ENCODE results near the gene NEO1.

Gene NEO1

GRCh38 chr15:73303636-73304035 is 251.4 kb downstream of the NEO1 start:
- H3K9me3 ChIP-seq (ENCODE audit: low read depth, low read length): no peaks in the 10 kb centered on the region
- no peak overlapping the region for H3K9ac ChIP-seq (ENCODE audit: insufficient read length)
- DNase-seq (ENCODE audit: low read depth, low spot score): no peak
- H3K36me3 ChIP-seq (ENCODE audit: insufficient read depth, low read length): no peaks in the 10 kb centered on the region
- H3K4me3 ChIP-seq: no peak overlapping the region
- TF ChIP-seq POLR2AphosphoS5 (IDR thresholded peaks at IDR 0.05; ENCODE audit: borderline replicate concordance, low read depth, low read length) (no peak), FOXP2 (optimal IDR thresholded peaks at IDR 0.05; ENCODE audit: control extremely low read depth, extremely low read length, insufficient read depth) (no peak), EZH2 (IDR thresholded peaks at IDR 0.05) (no peak)
- no peak overlapping the region for H3K27ac ChIP-seq

GRCh38 chr15:73305331-73306211 is 253.3 kb downstream of the NEO1 start:
- no peak overlapping the region for H3K9ac ChIP-seq (ENCODE audit: insufficient read length)
- no peaks in the 10 kb centered on the region for H3K9me3 ChIP-seq (ENCODE audit: low read depth, low read length)
- H3K4me3 ChIP-seq: no peak overlapping the region
- H3K27ac ChIP-seq: no peak overlapping the region
- TF ChIP-seq FOXP2 (optimal IDR thresholded peaks at IDR 0.05; ENCODE audit: control extremely low read depth, extremely low read length, insufficient read depth): no peak
- TF ChIP-seq EZH2 (IDR thresholded peaks at IDR 0.05): no peak
- TF ChIP-seq POLR2AphosphoS5 (IDR thresholded peaks at IDR 0.05; ENCODE audit: borderline replicate concordance, low read depth, low read length): no peak
- no peaks in the 10 kb centered on the region for H3K36me3 ChIP-seq (ENCODE audit: insufficient read depth, low read length)
- no peak for DNase-seq (ENCODE audit: low read depth, low spot score)

GRCh38 chr15:73308305-73308704 is 256.0 kb downstream of the NEO1 start:
- DNase-seq (ENCODE audit: low read depth, low spot score): no peak
- Histone ChIP-seq H3K4me3 (no peak overlapping the region), H3K9ac (ENCODE audit: insufficient read length) (no peak overlapping the region), H3K9me3 (ENCODE audit: low read depth, low read length) (no peaks in the 10 kb centered on the region), H3K36me3 (ENCODE audit: insufficient read depth, low read length) (no peaks in the 10 kb centered on the region), H3K27ac (no peak overlapping the region)
- no peak for TF ChIP-seq POLR2AphosphoS5 (IDR thresholded peaks at IDR 0.05; ENCODE audit: borderline replicate concordance, low read depth, low read length)
- no peak for TF ChIP-seq FOXP2 (optimal IDR thresholded peaks at IDR 0.05; ENCODE audit: control extremely low read depth, extremely low read length, insufficient read depth)
- TF ChIP-seq EZH2 (IDR thresholded peaks at IDR 0.05): no peak

GRCh38 chr15:73313861-73314260 is 261.6 kb downstream of the NEO1 start:
- TF ChIP-seq FOXP2 (optimal IDR thresholded peaks at IDR 0.05; ENCODE audit: control extremely low read depth, extremely low read length, insufficient read depth): no peak
- no peak for TF ChIP-seq POLR2AphosphoS5 (IDR thresholded peaks at IDR 0.05; ENCODE audit: borderline replicate concordance, low read depth, low read length)
- TF ChIP-seq EZH2 (IDR thresholded peaks at IDR 0.05): no peak
- Histone ChIP-seq H3K9me3 (ENCODE audit: low read depth, low read length) (no peaks in the 10 kb centered on the region), H3K4me3 (no peak overlapping the region), H3K36me3 (ENCODE audit: insufficient read depth, low read length) (no peaks in the 10 kb centered on the region), H3K9ac (ENCODE audit: insufficient read length) (no peak overlapping the region), H3K27ac (no peak overlapping the region)
- DNase-seq (ENCODE audit: low read depth, low spot score): no peak

- no peak for DNase-seq (ENCODE audit: low read depth, low spot score)
These were observed 265.6 kb downstream of the NEO1 start for GRCh38 chr15:73317651-73318462.

GRCh38 chr15:73318463-73319351 is 266.4 kb downstream of the NEO1 start:
- TF ChIP-seq POLR2AphosphoS5 (IDR thresholded peaks at IDR 0.05; ENCODE audit: borderline replicate concordance, low read depth, low read length) (no peak), FOXP2 (optimal IDR thresholded peaks at IDR 0.05; ENCODE audit: control extremely low read depth, extremely low read length, insufficient read depth) (no peak), EZH2 (IDR thresholded peaks at IDR 0.05) (no peak)
- H3K9ac ChIP-seq (ENCODE audit: insufficient read length): no peak overlapping the region
- H3K4me3 ChIP-seq: no peak overlapping the region
- no peaks in the 10 kb centered on the region for H3K36me3 ChIP-seq (ENCODE audit: insufficient read depth, low read length)
- no peak overlapping the region for H3K27ac ChIP-seq
- H3K9me3 ChIP-seq (ENCODE audit: low read depth, low read length): no peaks in the 10 kb centered on the region
- DNase-seq (ENCODE audit: low read depth, low spot score): no peak

More at GRCh38 chr15:73317651-73318462, 265.6 kb downstream of the NEO1 start:
- TF ChIP-seq FOXP2 (optimal IDR thresholded peaks at IDR 0.05; ENCODE audit: control extremely low read depth, extremely low read length, insufficient read depth): no peak
- no peak for TF ChIP-seq POLR2AphosphoS5 (IDR thresholded peaks at IDR 0.05; ENCODE audit: borderline replicate concordance, low read depth, low read length)
- no peak for TF ChIP-seq EZH2 (IDR thresholded peaks at IDR 0.05)
- H3K36me3 ChIP-seq (ENCODE audit: insufficient read depth, low read length): no peaks in the 10 kb centered on the region
- H3K9ac ChIP-seq (ENCODE audit: insufficient read length): no peak overlapping the region
- H3K4me3 ChIP-seq: no peak overlapping the region
- H3K27ac ChIP-seq: no peak overlapping the region
- no peaks in the 10 kb centered on the region for H3K9me3 ChIP-seq (ENCODE audit: low read depth, low read length)

- Histone ChIP-seq H3K9me3 (ENCODE audit: low read depth, low read length) (no peaks in the 10 kb centered on the region), H3K4me3 (no peak overlapping the region), H3K27ac (no peak overlapping the region), H3K36me3 (ENCODE audit: insufficient read depth, low read length) (no peaks in the 10 kb centered on the region), H3K9ac (ENCODE audit: insufficient read length) (no peak overlapping the region)
- DNase-seq (ENCODE audit: low read depth, low spot score): no peak
- TF ChIP-seq EZH2 (IDR thresholded peaks at IDR 0.05) (no peak), POLR2AphosphoS5 (IDR thresholded peaks at IDR 0.05; ENCODE audit: borderline replicate concordance, low read depth, low read length) (no peak), FOXP2 (optimal IDR thresholded peaks at IDR 0.05; ENCODE audit: control extremely low read depth, extremely low read length, insufficient read depth) (no peak)
These were observed 267.4 kb downstream of the NEO1 start for GRCh38 chr15:73319460-73320245.

Measured in SK-N-MC (cell line).